IgD-negative memory B cell (primary cell): Measurements from ENCODE around the gene XRCC5. TPM values are rescaled to one million over a fixed set of nuclear protein-coding genes. Genes with fewer than 3 reads are reported as not detected.

Source experiments
- H3K27ac Mint-ChIP-seq, 3 donors: one replicate each; pipeline ENCODE4 v1.8.0; 2020 to 2022; ENCODE audit warnings: mild to moderate bottlenecking in 3 of 3, mixed read lengths in 3 of 3, moderate library complexity in 1 of 3
- H3K27me3 Mint-ChIP-seq: one replicate; pipeline ENCODE4 v1.8.0; 2021; ENCODE audit warnings: mixed read lengths
- H3K36me3 Mint-ChIP-seq: one replicate; pipeline ENCODE4 v1.8.0; 2020; ENCODE audit warnings: mild to moderate bottlenecking, mixed read lengths
- H3K4me1 Mint-ChIP-seq, 3 donors: one replicate each; pipeline ENCODE4 v1.8.0; 2020 to 2022; ENCODE audit warnings: mixed read lengths in 3 of 3, mild to moderate bottlenecking in 1 of 3
- H3K4me3 Mint-ChIP-seq, 4 donors: one replicate each; pipeline ENCODE4 v1.8.0; 2020 to 2022; ENCODE audit warnings: mild to moderate bottlenecking in 4 of 4, mixed read lengths in 4 of 4, moderate library complexity in 3 of 4
- H3K9me3 Mint-ChIP-seq, 3 donors: one replicate each; pipeline ENCODE4 v1.8.0; 2020 to 2021; ENCODE audit warnings: mixed read lengths in 3 of 3, mild to moderate bottlenecking in 1 of 3
- polyA plus RNA-seq: library from polyadenylated mRNA; unstranded; fragments of 300-500 nt; fragmentation: Illumina TruSeq; gene quantifications from one replicate; pipeline ENCODE4 v1.2.3, GENCODE V29; 2021

XRCC5 gene
- polyA plus RNA-seq, 1 donor from 2014 or later = 234 TPM

DNA sequence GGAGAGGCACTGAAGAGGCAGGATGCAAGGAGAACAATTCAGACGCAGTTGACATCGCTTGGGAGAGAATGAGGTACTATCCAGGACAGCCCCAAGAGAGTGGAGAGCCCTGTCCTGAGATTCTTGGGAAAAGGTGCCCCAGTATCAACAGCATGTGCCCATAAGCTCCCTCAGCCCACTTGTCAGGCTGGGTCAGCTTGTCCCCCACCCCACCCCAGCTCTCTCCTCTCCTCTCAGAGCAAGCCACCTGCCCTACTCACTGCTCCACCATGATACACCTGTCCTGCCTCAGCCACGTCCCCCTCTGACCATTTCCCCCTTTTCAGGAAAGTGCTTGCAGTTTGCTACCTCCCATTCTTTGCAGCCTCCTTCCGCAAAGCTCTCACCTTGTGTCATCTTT lies 111.8 kb downstream of the XRCC5 start:
- no peaks in the 10 kb centered on the region for H3K27me3 Mint-ChIP-seq
- peaks cover 6 to 18% (median 15%) of the 10 kb centered on the region in 3 donors for H3K4me1 Mint-ChIP-seq
- H3K9me3 Mint-ChIP-seq = no peaks in the 10 kb centered on the region
- H3K27ac Mint-ChIP-seq = peak overlapping the region in 2 of 3 donors; percentile 40 to 65
- H3K36me3 Mint-ChIP-seq = no peaks in the 10 kb centered on the region
- no peak overlapping the region for H3K4me3 Mint-ChIP-seq

DNA sequence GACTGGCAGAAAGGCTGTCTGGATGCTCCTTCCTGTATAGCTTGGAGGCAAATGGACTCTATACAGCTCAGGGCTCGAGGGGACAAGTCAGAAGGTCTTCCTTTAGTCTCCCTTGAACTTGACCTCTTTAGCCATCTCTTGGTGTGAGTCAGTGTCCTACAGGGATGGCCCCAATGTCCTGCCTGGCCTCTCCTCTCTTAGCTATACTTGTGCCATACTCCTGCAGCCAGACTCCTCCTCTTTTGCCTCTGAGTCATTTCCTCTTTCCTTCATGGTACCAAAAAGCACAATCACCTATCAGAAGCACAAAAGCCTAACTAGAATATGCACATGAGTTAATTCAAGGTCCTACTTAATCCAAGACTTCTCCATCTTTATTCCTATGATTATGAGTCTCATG lies 112.7 kb downstream of the XRCC5 start:
- peaks cover 6 to 18% (median 15%) of the 10 kb centered on the region in 3 donors for H3K4me1 Mint-ChIP-seq

GRCh38 chr2:216222650-216223352 lies 113.7 kb downstream of the XRCC5 start:
- Mint-ChIP-seq H3K9me3 (no peaks in the 10 kb centered on the region), H3K27me3 (no peaks in the 10 kb centered on the region), H3K4me1 (peaks cover 6 to 15% (median 14%) of the 10 kb centered on the region in 3 donors), H3K27ac (peak overlapping the region in 1 of 3 donors; percentile 68), H3K36me3 (no peaks in the 10 kb centered on the region), H3K4me3 (no peak overlapping the region)

More for the DNA sequence above, 112.7 kb downstream of the XRCC5 start:
- Mint-ChIP-seq H3K36me3 (no peaks in the 10 kb centered on the region), H3K27me3 (no peaks in the 10 kb centered on the region), H3K4me3 (no peak overlapping the region), H3K27ac (peak overlapping the region in 2 of 3 donors; percentile 17 to 46), H3K9me3 (no peaks in the 10 kb centered on the region)

GRCh38 chr2:216224388-216224787 lies 115.2 kb downstream of the XRCC5 start:
- no peak overlapping the region for H3K4me3 Mint-ChIP-seq
- no peaks in the 10 kb centered on the region for H3K9me3 Mint-ChIP-seq
- no peaks in the 10 kb centered on the region for H3K36me3 Mint-ChIP-seq
- H3K27ac Mint-ChIP-seq = peak overlapping the region in 2 of 3 donors; percentile 10 to 35
- H3K4me1 Mint-ChIP-seq = peaks cover 6 to 15% (median 13%) of the 10 kb centered on the region in 3 donors
- H3K27me3 Mint-ChIP-seq = no peaks in the 10 kb centered on the region

- Mint-ChIP-seq H3K9me3 (peaks cover 1 to 28% (median 7%) of the 10 kb centered on the region in 3 donors), H3K27me3 (no peaks in the 10 kb centered on the region), H3K36me3 (peaks cover 8% of the 10 kb centered on the region), H3K4me3 (no peak overlapping the region), H3K27ac (no peak overlapping the region), H3K4me1 (no peaks in the 10 kb centered on the region)
Measured at GRCh38 chr2:216229277-216229914, 120.2 kb downstream of the XRCC5 start.

DNA sequence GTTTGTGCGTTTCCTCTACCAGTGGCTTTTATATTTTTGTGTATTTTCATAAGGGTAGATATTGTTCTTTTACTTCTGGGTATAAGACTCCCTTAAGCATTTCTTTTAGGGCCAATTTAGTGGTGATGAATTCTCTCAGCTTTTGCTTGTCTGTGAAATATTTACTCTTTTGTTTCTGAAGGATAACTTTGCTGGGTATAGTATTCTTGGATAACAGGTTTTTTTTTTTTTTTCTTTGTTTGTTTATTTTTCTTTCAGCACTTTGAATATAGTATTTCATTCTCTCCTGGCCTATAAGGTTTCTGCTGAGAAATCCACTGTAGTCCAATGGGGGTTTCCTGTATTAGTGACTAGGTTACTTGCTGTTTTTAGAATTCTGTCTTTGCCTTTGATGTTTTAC lies 122.7 kb downstream of the XRCC5 start:
- H3K4me3 Mint-ChIP-seq = peak overlapping the region in 1 of 4 donors; percentile 5
- H3K27me3 Mint-ChIP-seq = no peaks in the 10 kb centered on the region
- H3K4me1 Mint-ChIP-seq = no peaks in the 10 kb centered on the region
- peaks cover 8% of the 10 kb centered on the region for H3K36me3 Mint-ChIP-seq
- H3K9me3 Mint-ChIP-seq = peaks cover 1 to 32% (median 7%) of the 10 kb centered on the region in 3 donors
- no peak overlapping the region for H3K27ac Mint-ChIP-seq

GRCh38 chr2:216232721-216233120 lies 123.6 kb downstream of the XRCC5 start:
- no peaks in the 10 kb centered on the region for H3K27me3 Mint-ChIP-seq
- H3K27ac Mint-ChIP-seq = no peak overlapping the region
- no peaks in the 10 kb centered on the region for H3K4me1 Mint-ChIP-seq
- peaks cover 1 to 32% (median 7%) of the 10 kb centered on the region in 3 donors for H3K9me3 Mint-ChIP-seq
- peaks cover 8% of the 10 kb centered on the region for H3K36me3 Mint-ChIP-seq
- H3K4me3 Mint-ChIP-seq = no peak overlapping the region

- H3K36me3 Mint-ChIP-seq = peaks cover 8% of the 10 kb centered on the region
- H3K4me1 Mint-ChIP-seq = no peaks in the 10 kb centered on the region
- no peak overlapping the region for H3K27ac Mint-ChIP-seq
- H3K9me3 Mint-ChIP-seq = peaks cover 1 to 32% (median 7%) of the 10 kb centered on the region in 3 donors
- no peak overlapping the region for H3K4me3 Mint-ChIP-seq
- no peaks in the 10 kb centered on the region for H3K27me3 Mint-ChIP-seq
Measured at GRCh38 chr2:216233281-216233995, 124.3 kb downstream of the XRCC5 start.

GRCh38 chr2:216234106-216234505 lies 125.0 kb downstream of the XRCC5 start:
- H3K27me3 Mint-ChIP-seq = no peaks in the 10 kb centered on the region
- no peak overlapping the region for H3K27ac Mint-ChIP-seq
- H3K4me1 Mint-ChIP-seq = no peaks in the 10 kb centered on the region
- peaks cover 1 to 32% (median 7%) of the 10 kb centered on the region in 3 donors for H3K9me3 Mint-ChIP-seq
- no peak overlapping the region for H3K4me3 Mint-ChIP-seq
- H3K36me3 Mint-ChIP-seq = peaks cover 8% of the 10 kb centered on the region

DNA sequence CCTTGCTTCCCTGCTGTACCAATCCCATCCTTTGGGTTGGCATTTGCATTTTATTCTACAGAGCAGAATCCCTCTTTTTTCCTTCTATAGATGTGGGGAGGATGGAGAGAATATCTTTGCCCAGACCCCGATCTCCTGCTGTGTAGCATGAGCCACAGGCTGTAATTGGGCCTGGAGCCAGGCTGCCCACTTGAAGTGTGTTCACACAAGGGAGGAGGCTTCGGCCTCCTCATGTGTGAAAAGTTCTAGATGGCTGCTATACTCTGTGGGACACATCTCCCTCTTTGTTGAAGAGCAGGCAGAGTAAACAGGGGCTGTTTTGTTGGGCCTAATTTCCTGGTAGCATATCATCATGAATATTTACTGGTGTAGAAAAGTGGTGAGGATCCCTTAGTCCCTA lies 126.3 kb downstream of the XRCC5 start:
- no peak overlapping the region for H3K4me3 Mint-ChIP-seq
- H3K36me3 Mint-ChIP-seq = peaks cover 5% of the 10 kb centered on the region
- no peaks in the 10 kb centered on the region for H3K27me3 Mint-ChIP-seq
- no peaks in the 10 kb centered on the region for H3K4me1 Mint-ChIP-seq
- H3K9me3 Mint-ChIP-seq = peaks cover 1 to 28% (median 7%) of the 10 kb centered on the region in 3 donors
- H3K27ac Mint-ChIP-seq = no peak overlapping the region

DNA sequence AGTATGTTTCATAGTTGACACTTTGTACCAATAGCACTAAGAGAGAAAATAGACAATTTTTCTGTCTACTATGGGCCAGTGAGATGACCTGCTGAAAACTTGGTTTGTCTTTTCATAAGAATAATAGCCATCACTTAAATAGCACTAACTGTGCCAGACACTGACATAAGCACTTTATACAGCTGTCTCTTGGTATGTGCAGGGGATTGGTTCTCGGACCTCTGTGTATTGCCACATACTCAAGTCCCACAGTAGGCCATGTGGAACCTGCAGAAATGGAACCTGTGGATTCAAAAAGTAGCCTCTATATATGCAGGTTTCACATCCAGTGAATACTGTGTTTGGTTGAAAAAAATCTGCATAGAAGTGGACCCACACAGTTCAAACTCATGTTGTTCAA lies 126.7 kb downstream of the XRCC5 start:
- H3K36me3 Mint-ChIP-seq = peaks cover 5% of the 10 kb centered on the region

DNA sequence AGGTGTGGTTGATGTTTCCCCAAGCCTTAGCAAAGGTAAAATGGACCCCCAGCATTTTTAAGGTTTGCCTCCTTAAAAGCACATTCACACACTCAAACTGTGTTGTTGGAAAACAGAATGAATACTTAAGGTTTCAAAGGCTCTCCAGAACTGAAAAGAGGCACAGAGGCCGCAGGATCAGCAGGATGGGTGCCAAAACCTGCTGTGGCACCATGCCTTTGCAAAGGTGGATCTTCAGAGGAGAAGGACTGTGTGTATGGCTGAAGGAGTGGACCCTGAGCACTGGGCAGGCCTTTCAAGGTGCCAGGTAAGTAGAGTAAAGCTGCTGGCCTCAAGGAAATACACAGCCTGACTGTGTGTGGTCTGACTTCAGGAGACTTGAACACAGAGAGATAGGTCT lies 127.3 kb downstream of the XRCC5 start:
- Mint-ChIP-seq H3K27me3 (no peaks in the 10 kb centered on the region), H3K9me3 (peaks cover 1 to 22% (median 5%) of the 10 kb centered on the region in 3 donors), H3K4me3 (no peak overlapping the region), H3K36me3 (peaks cover 5% of the 10 kb centered on the region), H3K27ac (no peak overlapping the region), H3K4me1 (no peaks in the 10 kb centered on the region)

More for the DNA sequence above, 126.7 kb downstream of the XRCC5 start:
- no peak overlapping the region for H3K4me3 Mint-ChIP-seq
- H3K27ac Mint-ChIP-seq = no peak overlapping the region
- no peaks in the 10 kb centered on the region for H3K27me3 Mint-ChIP-seq
- peaks cover 1 to 24% (median 6%) of the 10 kb centered on the region in 3 donors for H3K9me3 Mint-ChIP-seq
- no peaks in the 10 kb centered on the region for H3K4me1 Mint-ChIP-seq

GRCh38 chr2:216242365-216242764 lies 133.2 kb downstream of the XRCC5 start:
- Mint-ChIP-seq H3K4me1 (no peaks in the 10 kb centered on the region), H3K4me3 (no peak overlapping the region), H3K9me3 (peaks cover 0 to 3% (median 0%) of the 10 kb centered on the region in 3 donors), H3K27me3 (no peaks in the 10 kb centered on the region), H3K36me3 (no peaks in the 10 kb centered on the region), H3K27ac (no peak overlapping the region)

DNA sequence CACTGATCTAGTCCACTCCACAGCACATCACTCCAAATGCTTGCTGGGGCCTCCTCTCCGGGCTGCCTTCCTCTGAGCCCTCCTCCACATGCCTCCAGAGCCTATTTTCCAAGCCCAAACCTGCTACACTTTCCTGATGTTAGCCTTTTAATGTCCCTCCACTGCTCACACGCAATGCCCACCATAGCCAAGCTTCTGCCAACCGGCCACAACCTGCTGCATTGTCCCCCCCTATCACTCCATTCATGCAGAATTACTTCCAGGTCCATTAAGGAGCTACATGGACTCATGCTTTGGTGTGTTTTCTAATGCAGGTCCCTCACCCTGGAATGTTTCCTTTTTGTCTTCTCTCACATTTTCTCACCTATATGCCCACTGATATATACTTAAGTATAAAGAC lies 133.9 kb downstream of the XRCC5 start:
- H3K27ac Mint-ChIP-seq = peak overlapping the region in 1 of 3 donors; percentile 91
- H3K36me3 Mint-ChIP-seq = no peaks in the 10 kb centered on the region

DNA sequence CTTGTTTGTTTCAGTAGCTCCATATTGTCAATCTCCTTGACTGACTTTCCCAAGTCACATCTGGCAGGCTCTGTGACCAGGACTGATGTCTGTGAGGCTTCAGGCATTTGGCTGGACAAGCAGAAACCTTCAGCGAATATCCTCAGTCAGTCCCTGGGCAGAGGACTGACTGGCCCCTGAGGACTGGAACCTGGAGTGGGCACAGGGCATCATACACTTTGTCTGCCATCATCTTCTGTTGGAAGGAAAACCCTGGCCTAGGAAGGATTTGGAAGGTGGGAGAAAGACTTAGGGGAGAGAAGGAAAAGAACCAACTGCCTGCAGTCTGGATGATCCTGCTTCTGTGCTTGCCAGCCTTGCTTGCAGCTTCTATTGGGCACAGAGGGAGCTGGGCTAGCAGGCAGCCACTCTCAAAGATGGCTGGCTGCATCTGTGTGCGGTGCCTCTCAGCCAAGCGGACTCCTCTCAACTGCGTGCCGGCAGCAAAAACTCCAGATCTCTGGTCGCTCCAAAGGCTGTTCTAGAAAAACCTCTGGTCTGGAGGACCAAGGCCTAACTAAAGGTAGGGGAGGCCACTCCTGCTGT lies 136.3 kb downstream of the XRCC5 start:
- Mint-ChIP-seq H3K9me3 (peaks cover 3 to 5% (median 3%) of the 10 kb centered on the region in 3 donors), H3K27ac (no peak overlapping the region), H3K4me3 (peak overlapping the region in 1 of 4 donors; percentile 1), H3K27me3 (no peaks in the 10 kb centered on the region), H3K36me3 (no peaks in the 10 kb centered on the region), H3K4me1 (no peaks in the 10 kb centered on the region)

More for the DNA sequence above, 133.9 kb downstream of the XRCC5 start:
- H3K4me3 Mint-ChIP-seq = no peak overlapping the region
- no peaks in the 10 kb centered on the region for H3K4me1 Mint-ChIP-seq
- no peaks in the 10 kb centered on the region for H3K27me3 Mint-ChIP-seq
- H3K9me3 Mint-ChIP-seq = peaks cover 0 to 3% (median 0%) of the 10 kb centered on the region in 3 donors
